HS-5 (cell line): ENCODE measurements around the gene IER2.
"Not testable (repeated sequence)": the region's sequence is repeated elsewhere in the genome, so short reads cannot be mapped to it uniquely, and the experiment has no call there.

Experiments used
- DNase-seq: peaks from one replicate; pipeline ENCODE4 v3.0.0-alpha.2; 2012; ENCODE audit warnings: low read depth

Gene IER2

GRCh38 chr19:13139633-13140311 lies 10.4 kb upstream of the IER2 start:
- no peak for DNase-seq

- no peak for DNase-seq
These were observed 3.2 kb upstream of the IER2 start for GRCh38 chr19:13146763-13147563.

DNA sequence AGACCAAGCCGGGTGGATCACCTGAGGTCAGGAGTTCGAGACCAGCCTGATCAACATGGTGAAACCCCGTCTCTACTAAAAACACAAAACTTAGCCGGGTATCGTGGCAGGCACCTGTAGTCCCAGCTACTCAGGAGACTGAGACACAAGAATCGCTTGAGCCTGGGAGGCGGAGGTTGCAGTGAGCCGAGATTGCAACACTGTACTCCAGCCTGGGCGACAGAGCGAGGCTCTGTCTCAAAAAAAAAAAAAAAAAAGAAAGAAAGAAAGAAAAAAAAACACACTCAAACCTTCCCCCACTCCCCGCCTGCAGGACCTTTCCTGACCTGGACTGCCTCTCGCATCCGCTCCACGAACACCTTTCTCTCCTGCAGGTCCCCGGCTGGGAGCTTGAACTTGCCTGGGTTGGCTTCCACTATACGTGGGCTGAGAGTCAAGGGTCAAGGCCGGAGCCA lies 1.0 kb upstream of the IER2 start:
- DNase-seq, result not testable (repeated sequence)

GRCh38 chr19:13149628-13150186 lies 504 bp upstream of the IER2 start:
- DNase-seq, result no peak

DNA sequence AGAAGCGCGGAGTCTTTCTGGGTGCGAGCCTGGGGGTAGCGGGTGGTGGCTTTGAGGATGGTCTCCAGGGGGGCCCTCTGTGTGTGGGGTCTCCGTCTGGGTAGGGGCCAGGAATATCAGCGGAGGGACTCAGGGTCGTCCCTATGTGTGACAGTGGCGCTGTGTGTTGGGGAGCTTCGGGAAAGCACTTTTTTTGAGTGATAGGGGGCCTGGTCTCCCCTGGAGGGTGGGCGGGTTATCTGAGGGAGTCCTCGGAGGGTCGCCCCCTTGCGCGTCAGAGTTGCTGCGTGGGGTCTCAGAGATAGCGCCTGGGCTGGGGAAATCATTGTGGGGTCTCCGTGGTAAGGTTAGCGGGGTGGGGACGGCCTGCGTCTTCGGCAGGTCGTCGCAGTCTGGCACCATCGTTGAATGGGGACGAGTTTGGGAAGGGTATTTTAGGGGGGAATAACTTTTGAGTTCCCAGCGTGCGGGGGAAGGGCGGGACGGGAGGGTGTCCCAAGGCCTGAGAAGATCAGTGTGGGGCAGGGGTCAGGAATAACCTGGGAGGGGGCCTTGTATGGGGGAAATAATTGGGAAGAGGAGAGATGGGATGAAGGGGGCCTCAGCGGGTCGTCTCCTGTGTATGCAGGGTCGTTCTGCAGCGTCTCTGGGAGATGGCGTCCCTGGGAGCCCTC lies 857 bp downstream of the IER2 start:
- no peak for DNase-seq

DNA sequence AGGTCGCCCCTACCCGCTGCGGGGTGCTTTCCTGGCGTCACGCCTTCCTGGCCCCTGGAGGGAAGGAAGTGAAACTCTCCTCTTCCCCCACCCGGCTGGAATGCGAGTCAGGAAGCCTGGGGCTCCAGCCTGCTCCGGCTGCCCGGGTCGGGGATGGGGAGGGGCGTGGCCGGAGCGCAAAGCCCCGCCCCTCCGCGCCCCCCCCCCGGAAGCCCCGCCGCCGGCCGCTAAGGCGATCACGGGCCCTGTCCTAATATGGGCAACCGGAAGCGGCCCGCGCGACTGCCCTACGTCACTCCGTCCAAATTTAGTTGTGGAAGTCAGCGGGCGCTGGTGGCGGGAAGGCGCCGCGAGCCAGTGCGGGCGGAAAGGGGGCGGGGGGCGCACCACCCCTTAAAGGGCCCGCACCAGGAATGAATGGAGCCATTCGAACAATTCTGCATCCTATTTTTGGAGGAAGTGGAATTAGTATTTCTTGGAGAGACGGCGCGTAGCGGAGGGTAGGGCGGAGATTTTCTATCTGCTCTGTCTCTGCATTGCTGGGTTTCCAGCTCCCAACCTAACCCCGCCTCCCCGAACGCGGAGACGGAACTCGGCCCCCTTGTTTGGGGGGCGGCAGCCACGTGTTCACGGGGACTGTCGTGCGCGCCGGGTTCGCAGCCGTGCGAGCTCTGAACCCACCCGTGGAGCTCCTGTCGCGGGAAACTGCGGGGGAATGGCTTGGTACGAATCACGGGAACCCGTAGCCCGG lies 1.6 kb downstream of the IER2 start:
- peak; percentile 87 for DNase-seq

DNA sequence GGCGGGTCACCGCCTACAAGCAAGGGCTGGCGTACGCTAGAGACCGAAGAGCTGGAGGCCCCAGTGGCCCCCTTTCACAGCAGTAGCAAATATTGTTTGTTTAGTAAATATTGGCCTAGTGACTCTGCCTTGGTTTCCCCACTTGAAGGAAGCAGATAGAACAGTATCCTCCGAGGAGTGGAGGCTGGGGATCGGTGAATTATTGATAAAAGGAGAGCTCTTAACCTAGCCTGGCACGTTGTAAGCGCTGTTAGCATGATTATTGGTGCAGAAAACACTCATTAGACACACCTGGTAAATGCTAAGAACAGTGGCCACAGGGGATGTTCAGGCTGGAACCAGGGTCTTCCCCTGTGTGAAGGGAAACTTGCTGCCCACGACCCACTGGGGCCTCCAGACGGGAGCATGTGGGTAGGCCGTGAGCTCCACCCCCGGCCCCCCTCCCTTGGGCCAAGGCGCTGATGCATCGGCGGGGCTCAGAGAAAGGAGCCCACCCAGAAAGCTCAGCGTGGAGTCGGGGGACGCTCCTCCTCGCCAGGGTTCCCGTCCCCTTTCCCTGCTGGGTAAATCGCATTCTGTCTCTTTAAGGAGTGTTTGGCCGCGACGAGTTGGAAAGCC lies 2.3 kb downstream of the IER2 start:
- DNase-seq, result no peak

GRCh38 chr19:13152974-13153568 lies 2.9 kb downstream of the IER2 start:
- DNase-seq, result peak; percentile 96

DNA sequence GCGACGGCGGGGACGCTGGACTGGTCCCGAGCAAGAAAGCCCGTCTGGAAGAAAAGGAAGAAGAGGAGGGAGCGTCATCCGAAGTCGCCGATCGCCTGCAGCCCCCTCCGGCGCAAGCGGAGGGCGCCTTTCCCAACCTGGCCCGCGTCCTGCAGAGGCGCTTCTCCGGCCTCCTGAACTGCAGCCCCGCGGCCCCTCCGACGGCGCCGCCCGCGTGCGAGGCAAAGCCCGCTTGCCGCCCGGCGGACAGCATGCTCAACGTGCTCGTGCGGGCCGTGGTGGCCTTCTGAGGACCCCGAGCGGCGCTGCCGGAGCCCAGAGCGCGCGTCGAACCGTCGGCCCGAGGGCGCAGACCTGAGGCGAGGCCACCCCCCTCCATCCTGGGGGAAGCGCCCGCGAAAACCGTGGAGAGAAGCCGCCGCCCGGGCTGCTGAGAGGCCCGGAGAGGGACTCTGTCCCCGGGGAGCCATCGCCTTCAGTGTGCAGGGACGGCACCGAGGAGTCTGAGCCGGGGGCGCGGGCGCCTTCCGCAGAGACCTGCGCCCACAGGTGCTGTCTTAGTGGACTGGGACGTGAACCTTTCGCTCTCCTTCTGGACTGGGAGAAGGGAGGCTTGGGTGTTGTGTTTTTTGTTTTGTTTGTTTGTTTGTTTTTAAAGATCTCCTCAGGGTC lies 3.5 kb downstream of the IER2 start:
- DNase-seq, result no peak

- DNase-seq, result peak; percentile 83
These were observed 4.1 kb downstream of the IER2 start for GRCh38 chr19:13154241-13154778.

GRCh38 chr19:13154911-13155471 lies 4.8 kb downstream of the IER2 start:
- DNase-seq, result no peak

- no peak for DNase-seq
These were observed 5.5 kb downstream of the IER2 start for GRCh38 chr19:13155472-13156359.

DNA sequence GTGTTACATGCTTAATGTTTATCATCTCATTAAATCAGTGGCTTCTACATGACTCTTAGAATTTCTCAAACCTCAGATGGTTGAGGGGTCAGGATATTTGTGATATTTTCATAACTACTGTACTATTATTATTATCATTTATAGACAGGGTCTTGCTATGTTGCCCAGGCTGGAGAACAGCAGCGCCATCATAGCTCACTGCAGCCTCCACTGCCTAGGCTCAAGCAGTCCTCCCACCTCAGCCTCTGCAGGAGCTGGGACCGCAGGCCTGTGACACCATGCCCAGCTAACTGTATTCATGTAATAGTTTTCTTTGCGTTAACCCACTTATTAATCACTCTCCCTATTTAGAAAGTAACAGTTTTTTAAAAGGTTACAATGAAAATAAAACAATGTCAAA lies 9.5 kb downstream of the IER2 start:
- DNase-seq, result no peak

- DNase-seq, result no peak
These were observed 10.3 kb downstream of the IER2 start for GRCh38 chr19:13160557-13160956.

DNA sequence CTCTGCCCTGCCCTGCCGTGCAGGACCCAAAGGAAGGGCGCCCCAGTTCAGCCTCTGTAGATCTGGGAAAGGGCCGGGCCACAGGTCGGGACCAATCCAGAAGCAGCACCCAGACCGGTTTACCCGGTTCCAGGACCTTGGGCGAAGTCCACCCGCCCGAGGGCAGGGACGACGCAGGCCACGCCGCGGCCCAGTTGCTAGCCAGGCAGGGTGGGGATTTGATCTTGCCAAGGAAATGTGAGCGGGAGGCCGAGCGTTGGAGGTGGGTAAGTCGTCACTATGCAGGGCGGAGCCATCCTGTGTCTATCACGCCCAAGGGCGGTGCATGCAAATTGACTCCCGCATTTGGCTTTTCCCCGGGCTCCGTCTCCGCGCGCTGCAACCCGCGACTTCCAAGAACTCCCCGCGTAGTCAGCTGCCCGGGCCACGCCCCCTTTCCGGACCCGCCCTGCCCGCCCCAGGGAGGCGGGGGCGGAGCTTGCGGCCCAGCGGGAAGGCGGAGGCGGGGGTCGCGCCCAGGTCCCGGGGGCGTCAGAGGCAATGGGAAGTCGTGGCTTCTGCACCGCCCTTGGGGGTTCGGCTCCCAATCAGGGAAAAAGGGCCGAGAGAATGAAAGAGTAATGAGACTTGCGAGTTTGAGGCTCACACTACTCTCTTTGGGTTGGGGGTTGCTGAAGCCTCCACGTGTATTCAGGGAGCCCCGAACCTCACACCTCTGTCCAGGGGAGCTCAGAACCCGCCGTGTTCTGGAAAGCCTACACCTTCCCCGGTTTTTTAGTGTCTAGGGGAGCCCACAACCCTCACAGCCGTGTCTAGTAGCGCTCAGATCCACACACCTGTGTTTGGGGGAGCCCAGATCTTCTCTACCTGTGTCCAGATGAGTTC lies 12.8 kb downstream of the IER2 start:
- peak; percentile 88 for DNase-seq

DNA sequence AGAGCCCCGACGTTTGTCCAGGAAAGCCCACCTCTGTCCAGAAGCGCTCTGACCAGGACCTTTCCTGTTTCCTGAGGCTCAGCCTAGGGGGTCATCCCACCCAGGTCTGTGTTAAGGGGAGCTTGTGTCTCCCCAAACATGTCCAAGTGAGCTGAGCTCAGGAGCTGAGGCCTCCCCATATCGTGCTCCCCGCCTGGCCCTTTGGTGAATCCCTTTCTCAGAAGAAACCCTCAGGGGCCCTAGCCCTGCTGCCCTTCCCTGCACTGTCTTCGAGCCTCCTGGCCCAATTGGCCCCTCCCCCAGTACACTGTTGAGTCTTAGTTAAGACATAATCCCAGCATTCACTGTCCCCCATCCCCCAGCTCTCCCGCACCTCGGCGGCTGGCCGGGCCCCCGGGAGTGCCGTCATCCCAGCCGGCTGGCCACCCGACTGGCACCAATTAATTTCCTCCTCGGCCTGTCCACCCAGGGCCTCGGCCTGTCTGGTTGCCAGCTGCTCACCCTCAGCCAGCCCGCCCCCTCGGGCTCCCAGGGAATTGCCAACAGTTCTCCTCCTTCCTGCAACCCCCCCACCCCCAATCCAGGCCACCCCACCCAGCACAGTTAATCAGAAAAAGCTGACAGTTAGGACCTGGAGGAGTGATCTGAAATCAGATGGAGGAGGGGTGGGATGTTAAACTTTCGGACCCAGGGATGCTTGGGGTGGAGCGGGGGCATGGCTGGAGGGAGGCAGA lies 13.6 kb downstream of the IER2 start:
- DNase-seq, result no peak
